HCEC 1CT (cell line): ENCODE measurements around the gene GOLGA8G.
"Not testable (repeated sequence)": the region's sequence is repeated elsewhere in the genome, so short reads cannot be mapped to it uniquely, and the experiment has no call there.

ENCODE experiments used
- DNase-seq: peaks from one replicate; pipeline ENCODE4 v3.0.0-alpha.2; 2017

The GOLGA8G gene

DNA sequence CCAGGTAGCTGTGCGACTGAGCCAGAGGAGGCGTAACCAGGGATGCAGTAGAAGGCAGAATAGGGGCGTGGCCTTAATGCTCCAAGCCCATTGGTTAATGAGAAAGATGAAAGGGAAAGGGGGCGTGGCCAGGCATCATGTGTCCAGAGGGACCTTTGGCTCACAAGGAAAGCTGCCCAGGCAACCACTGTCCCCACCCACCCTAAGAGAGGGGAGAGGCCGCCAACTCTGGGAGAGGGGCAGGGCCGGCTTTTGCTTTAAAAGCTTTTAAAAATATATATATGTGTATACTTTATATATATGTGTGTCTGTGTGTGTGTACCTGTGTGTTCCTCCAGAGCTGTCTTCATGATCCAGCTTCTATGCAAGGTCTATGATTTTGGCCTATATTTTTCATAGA lies at the start of gene GOLGA8G:
GOLGA8G (minus strand) TSS at position 18 of the 400 bp plus-strand sequence. CDS start 62 bp downstream, outside the sequence.
- not testable (repeated sequence) for DNase-seq

GRCh38 chr15:28573351-28573750 lies 40.6 kb upstream of the GOLGA8G start:
- not testable (repeated sequence) for DNase-seq

GRCh38 chr15:28553268-28553667 lies 20.5 kb upstream of the GOLGA8G start, which contains the start of gene GOLGA6L25:
Gene GOLGA6L25, plus strand, starts transcription at chr15:28553568. Its CDS starts 61 bp downstream, at chr15:28553629.
- DNase-seq = not testable (repeated sequence)

DNA sequence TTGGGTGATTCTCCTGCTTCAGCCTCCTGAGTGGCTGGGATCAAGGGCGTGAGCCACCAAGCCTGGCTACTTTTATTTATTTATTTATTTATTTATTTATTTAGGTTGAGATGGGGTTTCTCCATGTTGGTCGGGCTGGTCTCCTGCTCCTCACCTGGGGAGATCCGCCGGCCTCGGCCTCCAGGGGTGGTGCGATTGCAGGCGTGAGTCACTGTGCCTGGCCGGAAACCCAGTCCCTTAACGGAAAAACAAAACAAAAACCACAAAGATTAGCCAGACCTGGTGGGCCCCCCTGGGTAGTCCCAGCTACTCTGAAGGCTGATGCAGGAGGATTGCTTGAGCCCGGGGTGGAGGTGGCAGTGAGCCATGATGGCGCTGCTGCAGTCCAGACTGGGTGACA lies 17.6 kb downstream of the GOLGA8G start:
- DNase-seq = not testable (repeated sequence)

DNA sequence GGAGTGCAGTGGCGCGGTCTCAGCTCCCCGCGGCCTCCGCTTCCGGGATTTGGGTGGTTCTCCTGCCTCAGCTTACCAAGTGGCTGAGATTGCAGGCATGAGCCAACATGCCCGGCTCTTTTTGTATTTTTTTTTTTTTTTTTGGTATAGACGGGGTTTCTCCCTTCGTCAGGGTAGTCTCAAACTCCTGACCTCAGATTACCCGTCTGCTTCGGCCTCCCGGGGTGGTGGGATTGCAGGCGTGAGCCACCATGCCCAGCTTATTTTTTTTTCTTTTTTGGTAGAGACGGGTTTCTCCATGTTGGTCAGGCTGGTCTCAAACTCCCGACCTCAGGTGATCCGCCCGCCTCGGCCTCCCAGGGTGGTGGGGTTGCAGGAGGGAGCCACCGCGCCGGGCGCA lies 18.6 kb downstream of the GOLGA8G start:
- DNase-seq = not testable (repeated sequence)

DNA sequence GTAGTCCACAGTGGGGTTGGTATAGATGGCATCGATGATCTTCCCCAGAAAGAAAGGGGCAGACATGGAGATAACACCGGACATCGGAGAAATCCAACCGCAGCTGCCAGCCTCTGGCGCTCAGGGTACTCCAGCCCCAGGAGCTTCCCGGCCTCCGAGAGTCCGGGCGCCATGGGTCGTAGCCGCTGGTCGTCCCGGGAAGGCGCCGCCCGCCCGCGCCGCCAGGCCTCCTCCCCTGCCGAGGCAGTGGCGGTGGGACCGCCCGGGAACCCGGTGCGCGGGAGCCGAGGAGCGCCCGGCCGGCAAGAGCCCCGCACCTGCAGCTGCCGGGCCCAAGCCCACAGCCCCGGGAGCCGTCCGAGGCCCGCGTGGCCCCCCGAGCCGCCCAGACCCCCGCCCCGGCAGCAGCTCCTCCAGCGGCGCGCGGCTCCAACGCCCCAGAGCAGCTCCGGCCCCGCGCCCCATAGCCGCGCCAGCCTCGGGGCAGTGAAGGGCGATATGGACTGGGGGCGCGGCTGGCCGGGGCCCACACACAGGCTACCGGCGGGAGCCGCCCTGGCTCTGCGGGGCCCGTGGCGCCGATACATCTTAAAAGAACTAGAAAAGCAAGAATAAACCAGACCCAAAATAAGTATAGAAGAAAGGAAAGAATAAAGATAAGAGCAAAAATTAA lies 24.4 kb downstream of the GOLGA8G start:
- DNase-seq = not testable (repeated sequence)

- not testable (repeated sequence) for DNase-seq
Measured at GRCh38 chr15:28481340-28481739, 51.4 kb downstream of the GOLGA8G start.
